ENCODE measurements around the gene DDA1.

The DDA1 gene

DNA sequence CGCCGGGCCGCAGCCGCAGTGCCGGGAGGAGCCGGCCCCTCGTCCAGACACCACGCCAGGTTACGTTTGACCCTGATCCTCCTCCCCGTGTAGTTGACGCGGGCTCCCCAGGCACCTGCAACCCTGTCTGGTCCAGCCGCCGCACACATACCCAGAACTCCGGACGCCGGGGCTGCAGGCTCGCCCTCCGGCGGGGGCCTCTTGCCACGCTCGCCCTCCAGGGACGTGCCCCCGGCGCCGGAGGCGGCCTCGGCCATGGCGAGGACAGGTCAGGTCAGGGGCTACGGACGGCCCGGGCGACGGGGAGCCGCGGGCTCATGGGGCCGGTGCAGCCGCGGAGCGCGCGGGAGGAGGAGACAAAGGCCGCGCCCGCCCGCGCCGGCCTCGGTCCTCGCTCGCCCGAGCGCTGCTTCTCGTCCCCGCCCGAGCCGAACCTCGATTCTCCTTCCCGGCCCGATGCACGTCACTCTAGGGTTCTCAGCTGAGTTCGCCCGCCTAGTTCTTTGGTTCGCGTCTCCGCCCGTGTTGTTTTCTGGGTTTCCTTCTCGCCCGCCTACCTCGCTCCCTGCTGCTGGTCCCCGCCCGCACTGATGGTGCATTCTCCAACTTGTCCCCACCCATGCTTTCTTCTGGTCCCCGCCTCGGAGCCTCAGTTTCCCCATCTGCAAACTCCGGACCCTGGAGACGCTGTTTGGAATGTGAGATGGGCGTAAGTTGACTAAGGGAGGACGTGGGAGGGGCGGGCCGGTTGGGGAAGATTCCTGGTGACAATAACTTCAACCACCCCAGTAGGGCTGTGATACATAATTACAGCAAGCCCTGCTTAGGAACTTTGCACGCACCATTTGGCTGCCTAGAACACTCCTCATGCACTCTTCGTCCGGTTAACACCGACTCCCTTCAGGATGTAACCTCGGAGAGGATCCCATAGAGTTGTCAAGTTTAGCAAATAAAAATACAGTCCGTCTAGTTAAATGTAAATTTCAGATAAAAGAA, 25.3 kb downstream of the DDA1 start, which contains the start of gene ANO8:
ANO8 (minus strand) TSS at position 442 of the 996 bp plus-strand sequence; CDS start at position 257, 185 bp downstream.
- DNase-seq (ENCODE audit: low read depth, low spot score): peak; percentile 93
- ChIA-PET POLR2A (interaction anchor here (1.0 to 1.4 kb wide), 3 partner anchors 9 to 85 kb away, joined by 3 to 4 read pairs (median 4); partner anchors contain the start of genes DDA1 and MVB12A), CTCF (interaction anchor here (1.2 to 2.0 kb wide), 10 partner anchors 11 to 131 kb away, joined by 4 to 12 read pairs (median 5); partner anchors contain the start of gene MRPL34)
- TF ChIP-seq, protein P1, sequence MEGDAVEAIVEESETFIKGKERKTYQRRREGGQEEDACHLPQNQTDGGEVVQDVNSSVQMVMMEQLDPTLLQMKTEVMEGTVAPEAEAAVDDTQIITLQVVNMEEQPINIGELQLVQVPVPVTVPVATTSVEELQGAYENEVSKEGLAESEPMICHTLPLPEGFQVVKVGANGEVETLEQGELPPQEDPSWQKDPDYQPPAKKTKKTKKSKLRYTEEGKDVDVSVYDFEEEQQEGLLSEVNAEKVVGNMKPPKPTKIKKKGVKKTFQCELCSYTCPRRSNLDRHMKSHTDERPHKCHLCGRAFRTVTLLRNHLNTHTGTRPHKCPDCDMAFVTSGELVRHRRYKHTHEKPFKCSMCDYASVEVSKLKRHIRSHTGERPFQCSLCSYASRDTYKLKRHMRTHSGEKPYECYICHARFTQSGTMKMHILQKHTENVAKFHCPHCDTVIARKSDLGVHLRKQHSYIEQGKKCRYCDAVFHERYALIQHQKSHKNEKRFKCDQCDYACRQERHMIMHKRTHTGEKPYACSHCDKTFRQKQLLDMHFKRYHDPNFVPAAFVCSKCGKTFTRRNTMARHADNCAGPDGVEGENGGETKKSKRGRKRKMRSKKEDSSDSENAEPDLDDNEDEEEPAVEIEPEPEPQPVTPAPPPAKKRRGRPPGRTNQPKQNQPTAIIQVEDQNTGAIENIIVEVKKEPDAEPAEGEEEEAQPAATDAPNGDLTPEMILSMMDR (IDR thresholded peaks at IDR 0.05; ENCODE audit: insufficient read depth, low read length, missing control alignments): no peak
- H3K4me3 ChIP-seq (ENCODE audit: low read depth, low read length): peak within 1 kb of the TSS; percentile 71

DNA sequence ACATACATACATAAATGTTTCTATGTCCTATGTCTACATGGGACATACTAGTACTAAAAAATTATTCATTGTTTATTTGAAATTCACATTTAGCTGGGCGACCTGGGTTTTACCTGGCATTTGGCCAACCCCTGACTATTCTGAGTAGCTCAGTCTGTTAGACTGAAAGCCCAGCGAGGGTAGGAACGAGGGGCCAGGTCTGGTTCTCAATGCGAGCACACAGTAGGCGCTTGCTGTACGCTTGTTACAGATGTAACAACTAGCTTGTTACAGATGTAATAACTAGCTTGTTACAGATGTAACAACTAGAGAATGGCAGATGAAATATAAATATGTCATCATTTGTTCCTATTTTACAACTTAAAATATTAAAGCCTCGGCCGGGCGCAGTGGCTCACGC, 26.2 kb downstream of the DDA1 start:
- TF ChIP-seq, protein P1 (IDR thresholded peaks at IDR 0.05; ENCODE audit: insufficient read depth, low read length, missing control alignments): no peak
- ChIA-PET POLR2A (interaction anchor here (1.1 to 1.4 kb wide), 2 partner anchors 26 to 84 kb away, joined by 4 read pairs; partner anchors contain the start of genes DDA1 and MVB12A), CTCF (interaction anchor here (1.3 to 2.0 kb wide), 9 partner anchors 10 to 130 kb away, joined by 4 to 12 read pairs (median 5); partner anchors contain the start of gene MRPL34)
- DNase-seq (ENCODE audit: low read depth, low spot score): no peak
- no peak overlapping the region for H3K4me3 ChIP-seq (ENCODE audit: low read depth, low read length)

DNA sequence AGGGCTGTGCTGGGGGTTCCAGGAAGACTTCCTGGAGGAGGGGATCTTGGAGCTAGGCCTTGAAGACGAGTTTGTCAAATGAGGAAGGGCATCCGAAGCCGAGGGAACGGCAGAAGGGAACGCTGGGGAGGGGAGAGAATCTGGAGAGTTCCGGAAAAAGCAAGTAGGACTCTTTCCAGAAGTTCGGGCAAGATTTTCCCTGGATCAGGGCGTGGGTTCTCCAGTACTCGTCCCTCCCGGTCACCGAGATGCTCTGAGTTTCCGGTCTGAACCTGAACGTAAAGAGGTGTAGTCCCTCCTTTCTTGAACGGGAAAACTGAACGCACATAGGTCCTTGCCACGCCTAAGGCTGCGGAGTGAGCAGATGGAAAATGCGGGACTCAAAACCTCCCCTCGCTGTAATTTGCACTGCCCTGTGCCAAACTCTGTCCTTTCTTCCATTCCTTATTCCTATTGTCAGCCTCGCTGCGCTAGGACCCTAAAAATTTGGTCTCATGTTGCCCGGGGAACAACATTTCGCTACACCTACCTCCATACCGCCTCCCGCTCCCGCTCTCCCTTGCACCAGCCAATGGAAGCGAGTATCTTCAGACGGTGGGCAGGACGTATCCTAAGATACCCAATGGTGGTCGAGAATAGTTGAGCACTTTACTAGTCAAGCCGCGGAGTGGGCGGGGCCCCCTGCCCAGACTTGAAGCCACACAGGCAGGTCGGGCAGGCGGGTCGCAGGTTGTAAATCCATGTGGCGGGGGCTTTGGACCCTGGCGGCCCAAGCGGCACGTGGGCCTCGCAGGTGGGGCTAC, 27.7 kb downstream of the DDA1 start, which contains the start of gene GTPBP3:
GTPBP3 (plus strand) TSS at position 682 of the 803 bp plus-strand sequence; CDS start at position 741, 59 bp downstream.
- CTCF ChIA-PET: interaction anchor here (1.3 to 2.0 kb wide), 4 partner anchors 8 to 52 kb away, joined by 4 to 12 read pairs (median 5); no protein-coding TSS in a partner anchor
- POLR2A ChIA-PET: no interaction called here
- TF ChIP-seq, protein P1 (IDR thresholded peaks at IDR 0.05; ENCODE audit: insufficient read depth, low read length, missing control alignments): no peak
- H3K4me3 ChIP-seq (ENCODE audit: low read depth, low read length): peak within 1 kb of the TSS; percentile 86
- peak; percentile 91 for DNase-seq (ENCODE audit: low read depth, low spot score)

DNA sequence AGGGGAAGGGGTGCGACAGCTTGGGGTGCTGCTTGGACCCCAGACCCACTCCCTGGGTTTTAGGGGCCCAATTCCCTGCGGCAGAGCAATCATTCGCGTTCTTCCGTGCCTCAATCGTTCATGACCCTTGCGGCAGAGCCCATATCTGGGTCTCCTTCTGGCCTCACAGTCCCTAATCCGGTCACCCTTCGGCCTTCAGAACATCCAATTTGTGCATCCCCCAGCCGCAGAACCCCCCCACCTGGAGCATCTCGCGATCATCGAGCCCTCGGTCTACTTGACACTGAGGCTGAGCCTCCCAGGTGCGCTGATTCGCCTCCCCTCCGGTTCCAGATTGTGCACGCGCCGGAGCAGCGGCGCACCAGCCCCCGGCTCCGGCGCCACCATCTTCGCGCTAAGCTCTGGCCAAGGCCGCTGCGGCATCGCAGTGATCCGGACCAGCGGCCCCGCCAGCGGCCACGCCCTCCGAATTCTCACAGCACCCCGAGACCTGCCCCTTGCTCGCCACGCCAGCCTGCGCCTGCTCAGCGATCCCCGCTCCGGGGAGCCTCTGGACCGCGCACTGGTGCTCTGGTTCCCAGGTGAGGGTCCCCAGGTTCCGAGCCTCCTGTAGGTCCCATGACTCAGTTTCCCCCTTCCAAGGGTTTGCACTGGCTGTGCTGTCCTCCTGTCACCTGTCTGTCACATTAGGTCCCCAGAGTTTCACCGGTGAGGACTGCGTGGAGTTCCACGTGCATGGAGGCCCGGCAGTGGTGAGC, 28.5 kb downstream of the DDA1 start:
- TF ChIP-seq, protein P1 (IDR thresholded peaks at IDR 0.05; ENCODE audit: insufficient read depth, low read length, missing control alignments): no peak
- ChIA-PET POLR2A (interaction anchor here (0.5 to 0.8 kb wide), 2 partner anchors 15 to 131 kb away, joined by 3 to 4 read pairs; no protein-coding TSS in a partner anchor), CTCF (interaction anchor here (1.3 kb wide), 1 partner anchor 47 kb away, joined by 4 read pairs; no protein-coding TSS in a partner anchor)
- DNase-seq (ENCODE audit: low read depth, low spot score): no peak
- peak overlapping the region; percentile 86 for H3K4me3 ChIP-seq (ENCODE audit: low read depth, low read length)

DNA sequence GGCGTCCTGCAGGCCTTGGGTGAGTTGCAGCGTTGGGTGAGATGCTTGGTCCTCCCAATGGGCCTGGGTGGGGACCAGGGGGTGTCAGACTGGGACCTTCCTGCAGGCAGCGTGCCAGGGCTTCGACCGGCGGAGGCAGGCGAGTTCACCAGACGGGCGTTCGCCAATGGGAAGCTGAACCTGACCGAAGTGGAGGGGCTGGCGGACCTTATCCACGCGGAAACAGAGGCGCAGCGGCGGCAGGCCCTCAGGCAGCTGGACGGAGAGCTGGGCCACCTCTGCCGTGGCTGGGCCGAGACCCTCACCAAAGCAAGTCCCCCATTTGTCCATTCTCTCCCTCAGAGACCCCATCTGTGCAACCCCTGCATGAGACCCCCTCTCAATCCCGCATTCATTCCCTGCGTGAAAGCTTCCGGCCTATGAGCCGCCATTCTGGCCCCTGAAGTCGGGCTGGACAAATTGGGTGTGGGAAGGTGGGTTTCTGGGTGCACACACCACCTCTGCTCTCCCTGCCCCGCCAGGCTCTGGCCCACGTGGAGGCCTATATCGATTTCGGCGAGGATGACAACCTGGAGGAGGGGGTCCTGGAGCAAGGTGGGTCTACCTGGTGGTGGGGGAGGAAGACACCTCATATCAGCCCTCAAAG, 29.2 kb downstream of the DDA1 start:
- POLR2A ChIA-PET: interaction anchor here (0.5 to 0.8 kb wide), 2 partner anchors 15 to 130 kb away, joined by 3 to 4 read pairs; no protein-coding TSS in a partner anchor
- no peak for DNase-seq (ENCODE audit: low read depth, low spot score)
- H3K4me3 ChIP-seq (ENCODE audit: low read depth, low read length): peak overlapping the region; percentile 86
- TF ChIP-seq, protein P1 (IDR thresholded peaks at IDR 0.05; ENCODE audit: insufficient read depth, low read length, missing control alignments): no peak
- CTCF ChIA-PET: interaction anchor here (0.9 to 1.3 kb wide), 2 partner anchors 17 to 46 kb away, joined by 3 to 4 read pairs; no protein-coding TSS in a partner anchor
